ENCODE results near the gene BRPF1. TPM values are rescaled to one million over a fixed set of nuclear protein-coding genes. Genes with fewer than 3 reads are reported as not detected.

BRPF1 gene
- total and polyA plus RNA-seq, 8 donors, result 5.8 to 10.8 (median 8.4) TPM

- Histone ChIP-seq H3K36me3 (no peaks in the 10 kb centered on the region), H3K27me3 (no peaks in the 10 kb centered on the region), H3K9me3 (no peaks in the 10 kb centered on the region), H3K4me1 (peaks cover 0 to 4% (median 0%) of the 10 kb centered on the region in 3 donors), H3K4me3 (no peak overlapping the region), H3K27ac (no peak overlapping the region)
- no peak for ATAC-seq
- 49 to 63% methylated on average over 4 of the region's 4 CpGs for WGBS, 2 donors
- TF ChIP-seq, protein P1, sequence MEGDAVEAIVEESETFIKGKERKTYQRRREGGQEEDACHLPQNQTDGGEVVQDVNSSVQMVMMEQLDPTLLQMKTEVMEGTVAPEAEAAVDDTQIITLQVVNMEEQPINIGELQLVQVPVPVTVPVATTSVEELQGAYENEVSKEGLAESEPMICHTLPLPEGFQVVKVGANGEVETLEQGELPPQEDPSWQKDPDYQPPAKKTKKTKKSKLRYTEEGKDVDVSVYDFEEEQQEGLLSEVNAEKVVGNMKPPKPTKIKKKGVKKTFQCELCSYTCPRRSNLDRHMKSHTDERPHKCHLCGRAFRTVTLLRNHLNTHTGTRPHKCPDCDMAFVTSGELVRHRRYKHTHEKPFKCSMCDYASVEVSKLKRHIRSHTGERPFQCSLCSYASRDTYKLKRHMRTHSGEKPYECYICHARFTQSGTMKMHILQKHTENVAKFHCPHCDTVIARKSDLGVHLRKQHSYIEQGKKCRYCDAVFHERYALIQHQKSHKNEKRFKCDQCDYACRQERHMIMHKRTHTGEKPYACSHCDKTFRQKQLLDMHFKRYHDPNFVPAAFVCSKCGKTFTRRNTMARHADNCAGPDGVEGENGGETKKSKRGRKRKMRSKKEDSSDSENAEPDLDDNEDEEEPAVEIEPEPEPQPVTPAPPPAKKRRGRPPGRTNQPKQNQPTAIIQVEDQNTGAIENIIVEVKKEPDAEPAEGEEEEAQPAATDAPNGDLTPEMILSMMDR (IDR thresholded peaks at IDR 0.05), result no peak
- FAIRE-seq, result no peak
- intact Hi-C loops (cut with DNase I), result no loop called here
- no peak for DNase-seq
Observed at GRCh38 chr3:9718118-9718517, 13.4 kb upstream of the BRPF1 start.

DNA sequence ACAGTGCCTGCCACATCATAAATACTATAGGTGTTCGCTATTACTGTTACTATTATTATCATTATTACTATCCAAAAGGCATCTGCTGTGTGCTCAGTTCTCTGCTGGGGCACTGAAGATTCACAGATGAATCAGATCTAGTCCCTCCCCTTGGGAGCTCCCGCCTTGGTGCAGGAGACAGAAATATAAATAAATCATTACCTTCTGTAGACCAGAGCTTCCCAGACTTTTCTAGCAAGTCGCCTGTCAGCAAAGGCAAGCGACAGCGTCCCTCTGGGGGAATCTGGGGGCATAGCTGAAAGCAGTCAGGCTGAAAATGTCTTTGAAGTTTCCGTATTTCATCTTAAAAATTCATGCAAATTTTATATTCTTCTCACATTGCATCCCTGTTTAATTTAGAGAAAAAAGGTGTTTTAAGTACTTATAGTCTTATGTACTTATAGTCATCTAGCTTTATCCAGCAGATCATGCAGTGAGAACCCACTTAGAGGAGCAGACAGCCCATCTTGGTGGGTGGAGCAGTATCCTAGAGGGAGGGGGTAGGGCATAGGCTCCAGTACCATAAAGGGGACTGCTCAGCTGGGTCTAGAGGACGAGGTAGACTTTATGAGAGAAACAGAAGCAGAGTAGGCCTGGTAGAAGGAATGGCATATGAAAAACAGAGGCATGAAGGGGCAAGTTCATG is 10.4 kb upstream of the BRPF1 start:
- Histone ChIP-seq H3K27ac (no peak overlapping the region), H3K36me3 (no peaks in the 10 kb centered on the region), H3K9me3 (no peaks in the 10 kb centered on the region), H3K4me3 (no peak overlapping the region), H3K4me1 (peaks cover 0 to 2% (median 0%) of the 10 kb centered on the region in 3 donors), H3K27me3 (no peaks in the 10 kb centered on the region)
- TF ChIP-seq, protein P1 (IDR thresholded peaks at IDR 0.05), result no peak
- ATAC-seq (no peak), DNase-seq (no peak), FAIRE-seq (no peak)
- 26 to 40% methylated on average over 7 of the region's 7 CpGs for WGBS, 2 donors
- intact Hi-C loops (cut with DNase I), result no loop called here

DNA sequence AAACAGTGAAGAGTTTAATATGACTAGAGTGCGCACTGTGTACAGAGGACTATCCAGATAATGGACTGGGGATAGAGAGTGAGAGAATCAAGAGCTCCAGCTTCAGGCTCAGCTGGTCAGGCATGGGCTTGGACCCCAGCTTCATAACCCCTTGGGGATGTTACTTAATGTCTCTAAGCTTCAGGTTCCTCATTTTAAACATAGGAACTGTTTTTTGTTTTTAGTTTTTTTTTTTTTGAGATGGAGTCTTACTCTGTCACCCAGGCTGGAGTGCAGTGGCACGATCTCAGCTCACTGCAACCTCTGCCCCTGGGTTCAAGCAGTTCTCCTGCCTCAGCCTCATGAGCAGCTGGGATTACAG is 9.9 kb upstream of the BRPF1 start:
- Histone ChIP-seq H3K27ac (no peak overlapping the region), H3K9me3 (no peaks in the 10 kb centered on the region), H3K27me3 (no peaks in the 10 kb centered on the region), H3K4me1 (no peaks in the 10 kb centered on the region), H3K36me3 (no peaks in the 10 kb centered on the region), H3K4me3 (no peak overlapping the region)
- FAIRE-seq (no peak), ATAC-seq (no peak), DNase-seq (no peak)
- TF ChIP-seq, protein P1 (IDR thresholded peaks at IDR 0.05), result no peak
- WGBS, 2 donors, result 76 to 83% methylated on average over 2 of the region's 2 CpGs
- intact Hi-C loops (cut with DNase I), result no loop called here

GRCh38 chr3:9725775-9726515 is 5.6 kb upstream of the BRPF1 start:
- Histone ChIP-seq H3K4me1 (peaks cover 0 to 6% (median 0%) of the 10 kb centered on the region in 3 donors), H3K27ac (no peak overlapping the region), H3K36me3 (no peaks in the 10 kb centered on the region), H3K27me3 (no peaks in the 10 kb centered on the region), H3K4me3 (no peak overlapping the region), H3K9me3 (no peaks in the 10 kb centered on the region)
- WGBS, 2 donors, result 69 to 86% methylated on average over 4 of the region's 4 CpGs
- no peak for ATAC-seq
- no peak for FAIRE-seq
- TF ChIP-seq, protein P1 (IDR thresholded peaks at IDR 0.05), result no peak
- DNase-seq, result no peak
- intact Hi-C loops (cut with DNase I), result no loop called here
